Fibroblast of the conjunctiva (primary cell): Measurements from ENCODE around the gene ABI3BP.

Experiments
- DNase-seq: peaks from one replicate; pipeline ENCODE4 v3.0.0-alpha.2; 2010; ENCODE audit warnings: low read depth

The ABI3BP gene

GRCh38 chr3:100725935-100726513, 267.2 kb downstream of the ABI3BP start:
- DNase-seq, result no peak

DNA sequence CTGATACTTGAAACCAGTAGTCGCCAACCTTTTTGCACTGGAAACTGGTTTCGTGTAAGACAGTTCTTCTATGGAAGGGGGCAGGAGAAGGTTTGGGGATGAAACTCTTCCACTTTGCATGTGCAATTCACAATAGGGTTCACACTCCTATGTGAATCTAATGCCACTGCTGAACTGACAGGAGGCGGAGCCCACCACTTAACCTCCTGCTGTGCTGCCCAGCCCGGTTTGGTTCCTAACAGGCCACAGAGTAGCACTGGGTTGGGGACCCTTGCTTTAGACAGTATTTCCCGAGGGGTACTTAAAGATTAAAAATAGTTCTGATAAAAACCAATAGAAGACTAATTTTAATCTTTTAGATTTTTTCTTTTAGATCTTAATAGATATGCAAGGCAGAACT, 272.8 kb downstream of the ABI3BP start:
- no peak for DNase-seq

DNA sequence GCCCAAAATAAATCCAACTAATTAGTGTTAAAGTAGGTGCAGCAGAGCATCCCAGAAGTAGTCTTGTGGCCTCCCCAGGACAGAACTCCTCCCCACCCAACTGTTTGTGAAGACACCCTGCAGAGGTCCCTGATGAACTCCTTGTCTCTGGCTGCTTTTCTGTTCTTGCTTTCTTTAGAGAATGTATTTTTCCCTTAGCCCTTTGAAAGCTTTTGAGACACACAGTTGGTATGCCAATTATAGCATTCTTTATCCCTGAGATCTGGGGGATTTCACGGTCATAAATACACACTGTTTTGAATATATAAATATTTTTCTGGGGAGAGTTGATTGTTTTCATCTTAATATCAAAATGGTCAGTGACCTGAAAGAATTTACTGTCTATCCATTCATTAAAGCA, 274.1 kb downstream of the ABI3BP start:
- DNase-seq, result no peak

GRCh38 chr3:100717637-100718487, 275.4 kb downstream of the ABI3BP start:
- DNase-seq, result no peak

DNA sequence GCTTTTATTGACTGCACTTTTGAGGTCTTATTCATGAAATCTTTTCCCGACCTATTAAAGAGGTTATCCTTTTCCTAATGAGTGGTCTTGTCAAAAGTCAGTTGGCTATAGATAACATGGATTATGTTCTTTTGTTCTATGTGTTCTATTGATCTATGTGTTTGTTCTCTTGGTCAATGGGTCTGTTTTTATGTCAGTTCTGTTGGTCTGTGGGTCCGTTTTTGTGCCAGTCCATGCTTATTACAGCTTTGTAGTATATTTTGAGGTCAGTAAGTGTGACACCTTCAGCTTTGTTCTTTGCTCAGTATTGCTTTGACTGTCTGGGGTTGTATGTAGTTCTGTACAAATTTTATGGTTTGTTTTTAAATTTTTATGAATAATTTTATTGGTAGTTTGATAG, 276.2 kb downstream of the ABI3BP start:
- DNase-seq, result no peak

GRCh38 chr3:100715176-100715575, 278.0 kb downstream of the ABI3BP start:
- DNase-seq, result no peak

- peak; percentile 47 for DNase-seq
Observed at GRCh38 chr3:100710261-100710968, 282.8 kb downstream of the ABI3BP start.

GRCh38 chr3:100709842-100710260, 283.4 kb downstream of the ABI3BP start:
- no peak for DNase-seq

GRCh38 chr3:100708989-100709841, 284.0 kb downstream of the ABI3BP start, which contains the start of gene TFG:
TFG (plus strand) TSS chr3:100709494; CDS start chr3:100713686, 4,192 bp downstream.
- peak; percentile 99 for DNase-seq

DNA sequence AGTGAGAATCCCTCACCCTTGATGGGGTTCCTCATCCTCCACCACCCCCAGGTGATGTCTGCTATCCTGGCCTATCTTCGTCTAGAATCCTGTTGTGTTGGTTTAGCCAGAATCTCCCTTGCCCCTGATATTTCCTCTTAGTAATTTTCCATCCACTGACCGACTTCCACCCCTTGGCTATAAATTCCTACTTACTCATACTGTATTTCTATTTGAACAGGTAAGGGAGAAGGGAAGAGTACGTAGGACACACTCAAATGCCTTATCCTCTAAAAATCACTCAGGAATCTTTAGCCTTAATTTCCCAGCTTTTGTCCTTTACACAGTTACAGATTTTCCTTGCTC, 284.6 kb downstream of the ABI3BP start:
- no peak for DNase-seq

DNA sequence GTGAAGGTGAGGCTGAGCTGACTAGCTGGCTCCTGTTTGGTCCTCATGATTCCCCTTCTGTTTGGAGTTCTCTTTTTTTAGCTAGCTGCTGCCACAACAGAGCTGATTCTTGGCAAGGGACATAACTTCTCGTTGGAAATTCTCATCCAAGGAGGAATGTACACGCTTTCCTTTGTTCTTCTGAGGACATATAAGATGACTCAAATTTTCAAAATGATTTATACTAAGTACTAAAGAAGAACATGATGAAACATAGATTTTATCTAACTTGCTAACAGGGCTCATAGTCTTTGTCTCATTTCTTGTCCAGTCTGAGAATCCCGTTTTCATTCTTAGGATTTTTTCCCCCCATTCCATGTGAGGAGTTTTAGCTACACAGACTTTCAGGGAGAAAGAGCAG, 286.9 kb downstream of the ABI3BP start:
- DNase-seq, result no peak

- no peak for DNase-seq
Observed at GRCh38 chr3:100703865-100704264, 289.4 kb downstream of the ABI3BP start.

- DNase-seq, result no peak
Observed at GRCh38 chr3:100702980-100703345, 290.3 kb downstream of the ABI3BP start.

DNA sequence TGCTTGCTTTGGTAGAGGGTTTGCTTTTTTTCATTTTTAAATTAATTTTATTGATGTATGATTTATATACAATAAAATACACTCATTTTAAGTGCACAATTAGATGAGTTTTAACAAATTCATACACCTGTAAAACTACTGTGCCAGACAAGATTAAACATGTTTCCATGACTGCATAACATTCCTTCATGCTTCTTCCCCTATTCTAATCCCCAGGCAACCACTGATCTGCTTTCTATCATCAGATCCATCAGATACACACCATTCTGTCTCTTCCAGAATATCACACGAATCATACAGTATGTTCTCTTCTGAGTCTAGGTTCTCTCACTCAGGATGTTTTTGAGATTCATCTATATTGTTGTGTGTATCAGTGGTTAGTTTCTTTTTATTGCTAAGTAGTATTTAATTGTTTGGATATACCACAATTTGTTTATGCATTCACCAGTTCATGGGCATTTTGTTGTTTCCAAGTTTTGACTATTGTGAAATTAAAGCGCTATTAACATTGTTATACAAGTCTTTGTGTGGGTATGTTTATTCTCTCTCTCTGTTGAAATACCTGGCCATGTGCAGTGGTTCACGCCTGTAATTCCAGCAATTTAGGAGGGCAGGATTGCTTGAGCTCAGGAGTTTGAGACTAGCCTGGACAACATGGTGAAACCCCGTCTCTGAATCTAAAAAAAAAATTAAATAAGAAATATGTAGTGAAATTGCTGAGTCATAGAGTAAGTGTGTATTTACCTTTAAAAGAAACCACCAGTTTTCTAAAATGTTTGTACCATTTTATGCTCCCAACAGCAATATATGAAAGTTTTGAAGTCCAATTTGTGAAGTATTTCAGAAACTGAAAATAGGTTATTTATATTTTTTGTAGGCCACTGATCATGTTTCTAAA, 290.9 kb downstream of the ABI3BP start:
- DNase-seq, result no peak

DNA sequence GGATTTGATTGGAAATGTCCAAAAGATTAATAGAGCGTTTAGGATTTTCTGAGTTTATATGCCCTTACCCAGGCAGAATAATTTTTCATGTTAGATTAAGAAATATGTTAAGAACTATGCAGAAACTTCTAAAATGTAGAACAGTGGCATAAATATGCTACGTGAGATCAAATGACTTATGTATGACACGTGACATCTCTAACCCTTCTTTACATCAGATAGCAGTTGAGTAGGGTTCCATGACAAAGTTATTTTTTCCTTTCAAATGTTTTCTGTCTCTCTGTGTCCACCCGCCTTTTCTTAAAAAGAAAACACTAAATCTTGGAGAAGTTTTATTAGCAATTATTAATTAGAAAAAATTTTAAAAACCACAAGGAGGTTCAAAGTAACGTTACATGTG, 292.5 kb downstream of the ABI3BP start:
- DNase-seq, result no peak
